Measurements from ENCODE around the gene RAP1GDS1.
"Not testable (repeated sequence)": the region's sequence is repeated elsewhere in the genome, so short reads cannot be mapped to it uniquely, and the experiment has no call there.

The RAP1GDS1 gene

DNA sequence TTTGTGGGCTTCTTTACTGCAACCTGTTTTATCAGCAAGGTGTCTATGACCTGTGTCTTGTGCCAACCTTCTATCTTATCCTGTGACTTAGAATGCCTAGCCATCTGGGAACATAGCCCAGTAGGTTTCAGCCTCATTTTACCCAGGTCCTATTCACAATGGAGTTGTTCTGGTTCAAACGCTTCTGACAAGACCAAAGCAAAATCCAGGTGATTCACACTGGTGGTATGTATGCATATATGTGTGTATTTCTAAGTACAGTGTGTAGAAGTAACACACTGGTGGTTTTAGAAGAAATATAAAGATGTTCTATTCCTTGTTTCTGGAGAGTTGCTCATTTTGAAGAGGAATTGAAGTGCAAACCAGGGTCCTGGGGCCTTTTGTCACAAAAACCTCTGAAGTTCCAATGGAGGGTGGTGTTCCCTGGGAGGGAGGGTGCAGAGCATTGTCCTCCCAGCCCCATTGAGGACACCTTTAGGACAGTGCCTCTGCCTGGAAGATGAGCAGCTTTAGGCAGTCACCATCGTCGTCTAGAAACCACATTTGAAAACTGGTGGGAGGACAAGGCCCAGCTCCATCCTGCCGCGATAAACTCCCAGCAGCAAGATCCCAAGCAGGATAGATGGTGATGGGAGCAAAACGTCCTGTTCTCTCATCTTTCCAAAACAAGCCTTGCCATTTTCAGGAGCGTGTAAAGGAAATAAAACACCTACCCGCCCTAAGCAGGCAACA is 205.8 kb downstream of the RAP1GDS1 start:
- H3K9me3 Mint-ChIP-seq (ENCODE audit: low read depth) = no peaks in the 10 kb centered on the region
- H3K4me1 Mint-ChIP-seq (ENCODE audit: low read depth) = peaks cover 22% of the 10 kb centered on the region
- H3K27ac Mint-ChIP-seq = no peak overlapping the region
- no peaks in the 10 kb centered on the region for H3K27me3 Mint-ChIP-seq
- peaks cover 5% of the 10 kb centered on the region for H3K36me3 Mint-ChIP-seq
- H3K4me3 Mint-ChIP-seq = no peak overlapping the region

- H3K4me1 Mint-ChIP-seq (ENCODE audit: low read depth) = peaks cover 22% of the 10 kb centered on the region
- H3K27ac Mint-ChIP-seq = peak overlapping the region; percentile 17
- H3K9me3 Mint-ChIP-seq (ENCODE audit: low read depth) = no peaks in the 10 kb centered on the region
- H3K4me3 Mint-ChIP-seq = peak overlapping the region; percentile 70
- peaks cover 6% of the 10 kb centered on the region for H3K36me3 Mint-ChIP-seq
- H3K27me3 Mint-ChIP-seq = no peaks in the 10 kb centered on the region
These were observed 206.5 kb downstream of the RAP1GDS1 start for GRCh38 chr4:98467627-98468072.

DNA sequence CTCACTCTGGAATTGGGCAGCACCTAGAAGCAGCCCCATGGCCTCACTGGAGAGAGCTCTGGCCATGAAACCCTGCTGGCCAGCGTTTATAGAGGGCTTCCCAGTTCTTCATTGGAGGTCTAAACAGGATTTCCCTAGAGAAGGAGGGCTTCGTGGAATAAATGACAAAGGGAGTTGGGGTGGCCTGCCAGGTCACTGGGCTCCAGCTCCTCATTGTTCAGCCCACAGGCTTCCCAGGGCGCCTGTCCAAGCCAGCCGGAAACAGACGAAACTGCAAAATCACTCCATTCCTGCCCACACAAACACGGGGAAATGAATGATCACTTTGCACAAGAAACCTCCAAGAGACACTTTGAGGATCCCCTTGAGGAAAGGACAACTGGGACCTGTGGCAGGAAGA is 207.5 kb downstream of the RAP1GDS1 start:
- H3K27ac Mint-ChIP-seq = no peak overlapping the region

DNA sequence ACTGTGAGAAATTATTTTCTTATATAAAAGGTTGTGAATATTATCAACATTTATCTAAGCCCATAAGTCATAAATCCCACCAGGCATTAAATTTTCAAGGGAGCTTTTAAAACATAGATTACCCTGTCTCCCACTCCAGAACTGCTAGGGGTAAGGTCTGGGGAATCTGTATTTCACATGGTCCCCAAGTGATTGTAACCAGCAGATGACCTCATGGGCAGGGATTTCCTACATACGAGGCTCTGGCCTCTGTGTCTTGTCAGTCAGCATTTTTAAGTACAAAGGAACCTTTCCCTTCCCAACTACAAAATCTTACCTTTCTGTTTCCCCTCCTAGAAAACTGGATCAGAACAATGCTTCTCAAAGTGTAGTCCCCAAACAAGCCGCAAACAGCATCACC is 208.6 kb downstream of the RAP1GDS1 start:
- H3K9me3 Mint-ChIP-seq (ENCODE audit: low read depth) = no peaks in the 10 kb centered on the region
- H3K4me1 Mint-ChIP-seq (ENCODE audit: low read depth) = peaks cover 22% of the 10 kb centered on the region
- peaks cover 9% of the 10 kb centered on the region for H3K36me3 Mint-ChIP-seq
- H3K4me3 Mint-ChIP-seq = no peak overlapping the region
- H3K27ac Mint-ChIP-seq = no peak overlapping the region
- no peaks in the 10 kb centered on the region for H3K27me3 Mint-ChIP-seq

More for the DNA sequence above, 207.5 kb downstream of the RAP1GDS1 start:
- Mint-ChIP-seq H3K9me3 (ENCODE audit: low read depth) (no peaks in the 10 kb centered on the region), H3K27me3 (no peaks in the 10 kb centered on the region), H3K4me3 (no peak overlapping the region), H3K36me3 (peaks cover 9% of the 10 kb centered on the region), H3K4me1 (ENCODE audit: low read depth) (peaks cover 22% of the 10 kb centered on the region)

GRCh38 chr4:98470366-98470765 is 209.2 kb downstream of the RAP1GDS1 start:
- H3K9me3 Mint-ChIP-seq (ENCODE audit: low read depth) = no peaks in the 10 kb centered on the region
- H3K27me3 Mint-ChIP-seq = no peaks in the 10 kb centered on the region
- H3K4me3 Mint-ChIP-seq = no peak overlapping the region
- H3K4me1 Mint-ChIP-seq (ENCODE audit: low read depth) = peaks cover 22% of the 10 kb centered on the region
- no peak overlapping the region for H3K27ac Mint-ChIP-seq
- peaks cover 11% of the 10 kb centered on the region for H3K36me3 Mint-ChIP-seq

DNA sequence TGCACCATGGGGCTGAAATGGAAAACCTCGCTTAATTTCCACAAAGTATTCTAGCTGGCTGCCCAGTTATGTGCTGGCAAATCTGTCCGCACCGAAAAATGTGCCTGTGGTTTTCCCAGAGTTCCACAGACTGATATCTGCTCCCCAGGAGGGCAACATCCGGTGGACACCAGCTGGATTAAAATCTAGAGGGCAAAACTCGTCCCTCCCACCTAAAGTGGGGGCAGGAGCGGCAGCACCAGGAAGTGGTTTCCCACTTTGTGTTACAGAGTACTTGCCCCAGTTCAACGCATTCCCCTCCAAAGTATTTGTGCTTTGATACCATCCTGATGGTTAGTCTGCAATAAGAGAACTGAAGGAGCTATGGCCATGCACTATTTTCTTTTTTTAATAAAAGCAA is 209.6 kb downstream of the RAP1GDS1 start:
- H3K36me3 Mint-ChIP-seq = peaks cover 11% of the 10 kb centered on the region
- peaks cover 20% of the 10 kb centered on the region for H3K4me1 Mint-ChIP-seq (ENCODE audit: low read depth)
- no peaks in the 10 kb centered on the region for H3K27me3 Mint-ChIP-seq
- H3K4me3 Mint-ChIP-seq = no peak overlapping the region
- H3K9me3 Mint-ChIP-seq (ENCODE audit: low read depth) = no peaks in the 10 kb centered on the region
- H3K27ac Mint-ChIP-seq = no peak overlapping the region

DNA sequence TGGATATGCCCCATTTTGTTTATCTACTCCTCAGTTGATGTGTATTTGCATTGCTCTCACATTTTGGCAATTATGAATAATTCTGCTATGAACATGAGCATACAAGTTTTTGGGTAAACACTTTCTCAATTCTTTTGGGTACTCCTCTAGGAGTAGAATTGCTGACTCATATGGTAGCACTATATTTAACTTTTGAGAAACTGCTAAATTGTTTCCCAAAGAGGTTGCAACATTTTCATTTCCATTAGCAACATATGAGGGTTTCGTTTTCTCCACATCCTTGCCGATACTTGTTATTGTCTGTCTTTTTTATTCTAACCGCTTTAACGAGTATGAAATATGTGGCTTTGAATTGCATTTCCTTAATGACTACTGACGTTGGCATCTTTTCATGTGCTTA is 211.9 kb downstream of the RAP1GDS1 start:
- no peak overlapping the region for H3K4me3 Mint-ChIP-seq
- peaks cover 19% of the 10 kb centered on the region for H3K36me3 Mint-ChIP-seq
- no peak overlapping the region for H3K27ac Mint-ChIP-seq
- no peaks in the 10 kb centered on the region for H3K27me3 Mint-ChIP-seq
- H3K9me3 Mint-ChIP-seq (ENCODE audit: low read depth) = no peaks in the 10 kb centered on the region
- H3K4me1 Mint-ChIP-seq (ENCODE audit: low read depth) = peaks cover 14% of the 10 kb centered on the region

DNA sequence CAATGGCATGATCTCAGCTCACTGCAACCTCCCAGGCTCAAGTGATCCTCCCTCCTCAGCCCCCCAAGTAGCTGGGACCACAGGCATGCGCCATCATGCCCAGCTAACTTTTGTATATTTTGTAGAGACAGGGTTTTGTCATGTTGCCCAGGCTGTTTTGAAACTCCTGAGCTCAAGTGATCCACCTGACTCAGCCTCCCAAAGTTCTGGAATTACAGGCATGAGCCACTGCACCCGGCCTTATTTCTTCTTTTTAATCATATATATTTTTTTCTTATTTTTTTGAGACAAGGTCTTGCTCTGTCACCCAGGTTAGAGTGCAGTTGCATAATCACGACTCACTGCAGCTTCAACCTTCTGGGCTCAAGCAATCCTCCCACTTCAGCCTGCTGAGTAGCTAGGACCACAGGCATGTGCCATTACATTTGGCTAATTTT is 213.2 kb downstream of the RAP1GDS1 start:
- H3K27ac Mint-ChIP-seq = no peak overlapping the region
- H3K36me3 Mint-ChIP-seq = peaks cover 22% of the 10 kb centered on the region
- H3K9me3 Mint-ChIP-seq (ENCODE audit: low read depth) = no peaks in the 10 kb centered on the region
- H3K4me1 Mint-ChIP-seq (ENCODE audit: low read depth) = peaks cover 14% of the 10 kb centered on the region
- no peak overlapping the region for H3K4me3 Mint-ChIP-seq
- H3K27me3 Mint-ChIP-seq = no peaks in the 10 kb centered on the region

GRCh38 chr4:98476891-98477290 is 215.7 kb downstream of the RAP1GDS1 start:
- no peaks in the 10 kb centered on the region for H3K9me3 Mint-ChIP-seq (ENCODE audit: low read depth)
- H3K4me3 Mint-ChIP-seq = no peak overlapping the region
- H3K27me3 Mint-ChIP-seq = no peaks in the 10 kb centered on the region
- H3K4me1 Mint-ChIP-seq (ENCODE audit: low read depth) = peaks cover 10% of the 10 kb centered on the region
- H3K27ac Mint-ChIP-seq = no peak overlapping the region
- peaks cover 17% of the 10 kb centered on the region for H3K36me3 Mint-ChIP-seq

- H3K4me3 Mint-ChIP-seq; H3K9me3 Mint-ChIP-seq (ENCODE audit: low read depth): not testable (repeated sequence)
- peaks cover 19% of the 10 kb centered on the region for H3K36me3 Mint-ChIP-seq
These were observed 218.4 kb downstream of the RAP1GDS1 start for GRCh38 chr4:98479590-98479989.

DNA sequence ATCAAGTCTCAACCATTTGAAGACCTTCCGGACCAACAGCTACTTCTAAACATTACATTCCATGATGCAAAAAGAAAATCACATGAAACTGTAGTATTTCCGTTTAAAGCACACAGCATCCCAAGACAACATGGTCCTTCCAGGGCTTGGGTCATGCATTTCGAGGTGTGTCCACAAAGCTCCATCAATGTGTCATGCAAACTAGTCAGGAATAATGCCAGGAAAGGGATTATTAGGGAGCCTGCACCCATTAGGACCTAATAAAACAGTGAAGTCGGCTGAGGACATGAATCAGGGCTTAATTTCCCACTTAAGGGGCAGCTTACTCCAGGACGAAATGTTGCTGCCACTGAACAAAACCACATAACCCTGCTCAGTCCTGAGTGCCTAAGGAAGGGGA is 219.4 kb downstream of the RAP1GDS1 start:
- H3K27me3 Mint-ChIP-seq = no peaks in the 10 kb centered on the region
- no peak overlapping the region for H3K4me3 Mint-ChIP-seq
- no peak overlapping the region for H3K27ac Mint-ChIP-seq
- peaks cover 20% of the 10 kb centered on the region for H3K36me3 Mint-ChIP-seq
- no peaks in the 10 kb centered on the region for H3K9me3 Mint-ChIP-seq (ENCODE audit: low read depth)
- H3K4me1 Mint-ChIP-seq (ENCODE audit: low read depth) = peaks cover 42% of the 10 kb centered on the region

More at GRCh38 chr4:98479590-98479989, 218.4 kb downstream of the RAP1GDS1 start:
- not testable (repeated sequence) for H3K27ac Mint-ChIP-seq, H3K27me3 Mint-ChIP-seq
- peaks cover 36% of the 10 kb centered on the region for H3K4me1 Mint-ChIP-seq (ENCODE audit: low read depth)

DNA sequence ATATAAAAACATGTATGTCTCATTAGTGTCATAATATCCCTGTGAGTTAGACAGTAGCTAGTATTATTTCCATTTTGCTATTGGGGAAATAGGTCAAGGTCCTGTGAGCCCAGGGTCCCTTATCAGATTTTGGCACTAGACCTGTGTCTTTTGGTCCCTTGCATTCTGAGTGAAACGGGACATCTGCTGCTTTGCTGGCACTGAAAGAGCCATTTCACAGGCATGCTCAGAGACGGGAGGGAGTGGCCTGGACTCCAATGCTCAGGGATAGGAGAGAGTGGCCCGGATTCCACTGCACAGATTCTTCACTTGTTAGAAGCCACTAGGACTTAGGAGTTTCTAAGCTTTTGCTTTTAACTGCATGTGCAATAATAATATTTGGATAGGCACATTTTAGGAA is 220.0 kb downstream of the RAP1GDS1 start:
- Mint-ChIP-seq H3K9me3 (ENCODE audit: low read depth) (no peaks in the 10 kb centered on the region), H3K4me3 (no peak overlapping the region), H3K4me1 (ENCODE audit: low read depth) (peaks cover 48% of the 10 kb centered on the region), H3K27ac (peak overlapping the region; percentile 100), H3K36me3 (peaks cover 23% of the 10 kb centered on the region), H3K27me3 (no peaks in the 10 kb centered on the region)

- Mint-ChIP-seq H3K27me3 (no peaks in the 10 kb centered on the region), H3K4me3 (peak overlapping the region; percentile 86), H3K9me3 (ENCODE audit: low read depth) (no peaks in the 10 kb centered on the region), H3K27ac (peak overlapping the region; percentile 100), H3K36me3 (peaks cover 20% of the 10 kb centered on the region), H3K4me1 (ENCODE audit: low read depth) (peaks cover 55% of the 10 kb centered on the region)
These were observed 221.3 kb downstream of the RAP1GDS1 start for GRCh38 chr4:98482503-98482846.

GRCh38 chr4:98482847-98483806 is 221.9 kb downstream of the RAP1GDS1 start:
- Mint-ChIP-seq H3K27me3 (no peaks in the 10 kb centered on the region), H3K9me3 (ENCODE audit: low read depth) (no peaks in the 10 kb centered on the region), H3K36me3 (peaks cover 18% of the 10 kb centered on the region), H3K4me3 (peak overlapping the region; percentile 86), H3K27ac (peak overlapping the region; percentile 100), H3K4me1 (ENCODE audit: low read depth) (peaks cover 57% of the 10 kb centered on the region)

DNA sequence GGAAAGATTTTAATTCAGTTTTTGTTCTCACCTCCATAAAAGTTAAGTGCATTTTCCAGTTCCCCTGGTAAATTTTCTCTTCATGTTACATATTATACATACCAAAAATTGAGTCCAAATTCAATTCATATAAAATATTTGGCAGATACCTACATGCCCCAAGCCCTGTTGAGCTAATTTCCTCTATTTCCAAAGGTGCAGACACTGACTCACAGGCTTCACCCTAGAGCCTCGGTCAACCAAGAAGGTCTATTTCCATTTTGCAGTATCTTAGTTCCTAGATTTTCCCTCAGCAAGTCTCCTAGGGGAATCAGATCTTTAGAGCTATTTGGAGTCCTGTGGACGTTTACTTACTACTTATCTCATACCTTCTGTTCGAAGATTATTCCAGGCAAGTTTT is 222.8 kb downstream of the RAP1GDS1 start:
- Mint-ChIP-seq H3K27me3 (no peaks in the 10 kb centered on the region), H3K4me1 (ENCODE audit: low read depth) (peaks cover 58% of the 10 kb centered on the region), H3K9me3 (ENCODE audit: low read depth) (no peaks in the 10 kb centered on the region), H3K36me3 (peaks cover 17% of the 10 kb centered on the region), H3K4me3 (peak overlapping the region; percentile 40), H3K27ac (peak overlapping the region; percentile 100)
